Measurements from ENCODE around the gene FBXL12.

FBXL12 gene

GRCh38 chr19:9792206-9793070 lies 26.4 kb downstream of the FBXL12 start:
- no peaks in the 10 kb centered on the region for H3K4me1 ChIP-seq (ENCODE audit: control insufficient read depth, insufficient read depth, low read length)
- H3K4me3 ChIP-seq (ENCODE audit: low read depth, low read length): peak overlapping the region; percentile 56
- H3K36me3 ChIP-seq (ENCODE audit: control insufficient read depth in 2 of 2, insufficient read depth in 1 of 2, low read length in 2 of 2): no peaks in the 10 kb centered on the region
- H3K27ac ChIP-seq (ENCODE audit: extremely low read depth, low read depth, low read length): no peak overlapping the region
- H3K9me3 ChIP-seq (ENCODE audit: control insufficient read depth, insufficient read depth, low read depth, low read length): no peaks in the 10 kb centered on the region
- CTCF ChIA-PET: no interaction called here
- TF ChIP-seq ZNF398 (tag by site-specific recombination; IDR thresholded peaks at IDR 0.05): 0 out of 2 replicates have a peak, but pooled peaks have one; percentile 9
- peak; percentile 48 for TF ChIP-seq PATZ1 (tag by site-specific recombination; IDR thresholded peaks at IDR 0.05)
- TF ChIP-seq ZNF169 (tag by site-specific recombination; IDR thresholded peaks at IDR 0.05): no peak
- no peak for TF ChIP-seq ZNF623 (tag by site-specific recombination; IDR thresholded peaks at IDR 0.05)
- TF ChIP-seq ZNF10 (tag by site-specific recombination; IDR thresholded peaks at IDR 0.05): peak; percentile 61; the same call in 1 of the 2 replicates
- TF ChIP-seq KLF9 (tag by site-specific recombination; IDR thresholded peaks at IDR 0.05; ENCODE audit: low read depth): peak; percentile 66
- TF ChIP-seq SP3 (tag by site-specific recombination; IDR thresholded peaks at IDR 0.05): peak; percentile 66
- TF ChIP-seq ZFHX2 (tag by site-specific recombination; conservative IDR thresholded peaks at IDR 0.05): peak; percentile 36
- peak; percentile 44; the same call in 1 of the 2 replicates for TF ChIP-seq KLF1 (tag by site-specific recombination; IDR thresholded peaks at IDR 0.05)
- peak; percentile 56 for TF ChIP-seq SP2 (tag by site-specific recombination; IDR thresholded peaks at IDR 0.05)
- POLR2A ChIA-PET: interaction anchor here (1.3 kb wide), 1 partner anchor 26 kb away, joined by 3 read pairs; the partner anchor contains the start of gene FBXL12

- Histone ChIP-seq H3K4me3 (ENCODE audit: low read depth, low read length) (peak overlapping the region; percentile 56), H3K9me3 (ENCODE audit: control insufficient read depth, insufficient read depth, low read depth, low read length) (no peaks in the 10 kb centered on the region), H3K27ac (ENCODE audit: extremely low read depth, low read depth, low read length) (no peak overlapping the region), H3K4me1 (ENCODE audit: control insufficient read depth, insufficient read depth, low read length) (no peaks in the 10 kb centered on the region), H3K36me3 (ENCODE audit: control insufficient read depth in 2 of 2, insufficient read depth in 1 of 2, low read length in 2 of 2) (no peaks in the 10 kb centered on the region)
- ChIA-PET CTCF (interaction anchor here (0.6 kb wide), 3 partner anchors 167 to 458 kb away, joined by 3 to 5 read pairs (median 3); no protein-coding TSS in a partner anchor), POLR2A (no interaction called here)
- TF ChIP-seq ZFHX2 (tag by site-specific recombination; conservative IDR thresholded peaks at IDR 0.05) (peak; percentile 79), ZNF501 (tag by site-specific recombination; IDR thresholded peaks at IDR 0.05) (no peak), ZNF398 (tag by site-specific recombination; IDR thresholded peaks at IDR 0.05) (peak; percentile 89), EGR2 (tag by site-specific recombination; IDR thresholded peaks at IDR 0.05; ENCODE audit: low read depth) (0 out of 2 replicates have a peak, but pooled peaks have one; percentile 67), KLF1 (tag by site-specific recombination; IDR thresholded peaks at IDR 0.05) (peak; percentile 10; the same call in 1 of the 2 replicates), PATZ1 (tag by site-specific recombination; IDR thresholded peaks at IDR 0.05) (peak; percentile 9; the same call in 1 of the 2 replicates), KLF8 (tag by site-specific recombination; IDR thresholded peaks at IDR 0.05) (peak; percentile 45), KLF9 (tag by site-specific recombination; IDR thresholded peaks at IDR 0.05; ENCODE audit: low read depth) (peak; percentile 55), ZBTB49 (tag by site-specific recombination; IDR thresholded peaks at IDR 0.05; ENCODE audit: low read depth) (no peak), ZNF658 (tag by site-specific recombination; IDR thresholded peaks at IDR 0.05) (no peak), ZNF335 (tag by site-specific recombination; conservative IDR thresholded peaks at IDR 0.05) (no peak), SP3 (tag by site-specific recombination; IDR thresholded peaks at IDR 0.05) (peak; percentile 68), SP2 (tag by site-specific recombination; IDR thresholded peaks at IDR 0.05) (peak; percentile 54), GLIS1 (tag by site-specific recombination; IDR thresholded peaks at IDR 0.05) (peak; percentile 44; the same call in 1 of the 2 replicates), ZBTB26 (tag by site-specific recombination; optimal IDR thresholded peaks at IDR 0.05) (peak; percentile 17)
Observed at GRCh38 chr19:9791552-9792205, 27.2 kb downstream of the FBXL12 start.
